ENCODE measurements around the gene SLC32A1.

DNA sequence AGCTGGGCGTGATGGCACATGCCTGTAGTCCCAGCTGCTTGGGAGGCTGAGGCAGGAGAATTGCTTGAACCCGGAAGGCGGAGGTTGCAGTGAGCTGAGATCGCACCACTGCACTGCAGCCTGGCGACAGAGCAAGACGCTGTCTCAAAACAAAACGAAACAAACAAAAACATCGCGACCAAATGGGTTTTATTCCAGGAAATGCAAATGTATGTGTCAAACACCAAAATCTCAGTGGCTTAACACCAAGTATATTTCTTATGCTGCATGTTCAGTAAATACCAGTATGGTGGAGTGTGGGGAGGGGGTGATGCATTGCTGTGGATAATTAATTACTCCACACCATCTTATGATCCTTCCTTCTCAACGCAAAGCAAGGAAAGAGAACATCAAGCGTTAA lies 52.1 kb downstream of the SLC32A1 start:
- TF ChIP-seq, protein P1, sequence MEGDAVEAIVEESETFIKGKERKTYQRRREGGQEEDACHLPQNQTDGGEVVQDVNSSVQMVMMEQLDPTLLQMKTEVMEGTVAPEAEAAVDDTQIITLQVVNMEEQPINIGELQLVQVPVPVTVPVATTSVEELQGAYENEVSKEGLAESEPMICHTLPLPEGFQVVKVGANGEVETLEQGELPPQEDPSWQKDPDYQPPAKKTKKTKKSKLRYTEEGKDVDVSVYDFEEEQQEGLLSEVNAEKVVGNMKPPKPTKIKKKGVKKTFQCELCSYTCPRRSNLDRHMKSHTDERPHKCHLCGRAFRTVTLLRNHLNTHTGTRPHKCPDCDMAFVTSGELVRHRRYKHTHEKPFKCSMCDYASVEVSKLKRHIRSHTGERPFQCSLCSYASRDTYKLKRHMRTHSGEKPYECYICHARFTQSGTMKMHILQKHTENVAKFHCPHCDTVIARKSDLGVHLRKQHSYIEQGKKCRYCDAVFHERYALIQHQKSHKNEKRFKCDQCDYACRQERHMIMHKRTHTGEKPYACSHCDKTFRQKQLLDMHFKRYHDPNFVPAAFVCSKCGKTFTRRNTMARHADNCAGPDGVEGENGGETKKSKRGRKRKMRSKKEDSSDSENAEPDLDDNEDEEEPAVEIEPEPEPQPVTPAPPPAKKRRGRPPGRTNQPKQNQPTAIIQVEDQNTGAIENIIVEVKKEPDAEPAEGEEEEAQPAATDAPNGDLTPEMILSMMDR (conservative IDR thresholded peaks at IDR 0.05 in 1 of 2, IDR thresholded peaks at IDR 0.05 in 1 of 2; ENCODE audit: low read depth in 1 of 2, low read length in 2 of 2): no peak
- no peak for TF ChIP-seq EZH2 (IDR thresholded peaks at IDR 0.05; ENCODE audit: low read length, missing control alignments)

Measured in fibroblast of lung (primary cell).